WI38 (cell line): Measurements from ENCODE around the gene ZNF267.

ENCODE experiments used
- H3K4me3 ChIP-seq: 2 replicates; pipeline ENCODE4 v1.5.1; 2011; ENCODE audit warnings: low read depth, mild to moderate bottlenecking, control low read depth, low read length
- TF ChIP-seq, protein P1 (sequence below): IDR thresholded peaks from 2 replicates; pipeline ENCODE4 v1.5.1; 2012; ENCODE audit warnings: low read depth, mild to moderate bottlenecking, control low read depth, low read length

Gene ZNF267

DNA sequence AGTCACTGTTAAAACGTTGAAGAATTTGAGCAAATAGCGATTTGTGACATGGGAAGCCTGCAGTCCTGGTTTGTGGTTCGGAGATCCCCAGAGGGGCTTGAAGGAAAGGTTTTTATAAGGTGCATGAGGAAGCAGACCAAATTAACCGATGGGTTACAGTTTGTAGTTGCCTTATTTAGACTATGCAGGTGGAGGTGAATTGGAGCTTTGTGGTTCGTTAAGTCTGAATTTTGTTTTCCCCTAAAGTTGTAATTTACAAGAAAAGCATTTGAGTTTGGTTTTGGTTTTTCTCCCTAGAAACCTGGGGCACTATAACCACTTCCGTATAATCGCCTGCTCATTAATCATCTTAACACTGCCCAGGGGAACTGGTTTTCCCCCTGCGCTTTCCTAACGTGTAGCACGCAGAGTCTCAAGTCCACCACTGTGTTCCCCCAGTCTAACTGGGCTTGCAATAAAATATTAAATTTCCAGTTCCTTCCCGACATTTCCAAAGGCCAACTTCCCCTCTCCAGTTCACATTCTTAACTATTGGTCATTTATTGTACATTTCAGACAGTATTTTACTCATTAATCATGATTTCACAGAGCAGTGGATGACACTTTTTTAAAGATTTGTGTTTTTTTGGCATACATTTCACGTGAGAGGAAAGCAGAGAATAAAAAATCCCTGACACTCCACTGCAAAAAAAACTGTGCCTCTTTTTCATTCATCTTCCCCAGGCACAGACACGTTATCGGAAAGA lies 932 bp downstream of the ZNF267 start:
- H3K4me3 ChIP-seq = peak overlapping the region; percentile 99
- TF ChIP-seq, protein P1, sequence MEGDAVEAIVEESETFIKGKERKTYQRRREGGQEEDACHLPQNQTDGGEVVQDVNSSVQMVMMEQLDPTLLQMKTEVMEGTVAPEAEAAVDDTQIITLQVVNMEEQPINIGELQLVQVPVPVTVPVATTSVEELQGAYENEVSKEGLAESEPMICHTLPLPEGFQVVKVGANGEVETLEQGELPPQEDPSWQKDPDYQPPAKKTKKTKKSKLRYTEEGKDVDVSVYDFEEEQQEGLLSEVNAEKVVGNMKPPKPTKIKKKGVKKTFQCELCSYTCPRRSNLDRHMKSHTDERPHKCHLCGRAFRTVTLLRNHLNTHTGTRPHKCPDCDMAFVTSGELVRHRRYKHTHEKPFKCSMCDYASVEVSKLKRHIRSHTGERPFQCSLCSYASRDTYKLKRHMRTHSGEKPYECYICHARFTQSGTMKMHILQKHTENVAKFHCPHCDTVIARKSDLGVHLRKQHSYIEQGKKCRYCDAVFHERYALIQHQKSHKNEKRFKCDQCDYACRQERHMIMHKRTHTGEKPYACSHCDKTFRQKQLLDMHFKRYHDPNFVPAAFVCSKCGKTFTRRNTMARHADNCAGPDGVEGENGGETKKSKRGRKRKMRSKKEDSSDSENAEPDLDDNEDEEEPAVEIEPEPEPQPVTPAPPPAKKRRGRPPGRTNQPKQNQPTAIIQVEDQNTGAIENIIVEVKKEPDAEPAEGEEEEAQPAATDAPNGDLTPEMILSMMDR = no peak

DNA sequence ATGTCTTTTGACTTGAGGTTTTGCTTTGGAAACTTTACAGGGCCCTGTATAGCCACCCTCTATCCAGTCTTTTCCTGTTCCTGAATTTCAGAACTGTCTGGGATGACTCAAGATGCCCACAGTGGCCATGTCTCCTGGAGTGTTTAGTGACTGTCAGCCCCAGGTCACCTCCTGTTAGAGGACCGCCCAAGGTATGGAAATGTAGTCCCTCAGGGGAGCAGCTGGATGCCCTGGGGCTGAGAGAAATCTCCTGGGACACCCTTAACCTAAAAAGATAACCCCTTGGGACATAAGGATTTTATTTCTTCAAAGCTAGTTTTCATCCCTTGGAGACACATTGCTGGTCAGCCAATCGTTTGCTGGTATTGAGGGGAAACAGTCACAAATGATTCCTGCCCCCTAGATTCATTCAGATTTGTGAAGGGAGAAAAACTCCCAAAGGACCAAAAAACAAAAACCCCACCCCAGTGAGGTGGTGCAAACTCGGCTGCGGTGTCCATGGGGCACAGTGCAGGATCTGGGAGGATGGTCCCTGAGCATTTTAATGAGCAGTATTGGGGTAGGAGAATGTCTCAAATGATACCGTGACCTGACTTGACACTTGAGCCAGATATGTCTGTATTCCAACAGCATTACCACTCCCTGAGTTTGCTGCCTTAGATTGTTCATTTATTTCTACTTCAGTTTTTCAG lies 1.7 kb downstream of the ZNF267 start:
- TF ChIP-seq, protein P1 = no peak
- peak overlapping the region; percentile 99 for H3K4me3 ChIP-seq

DNA sequence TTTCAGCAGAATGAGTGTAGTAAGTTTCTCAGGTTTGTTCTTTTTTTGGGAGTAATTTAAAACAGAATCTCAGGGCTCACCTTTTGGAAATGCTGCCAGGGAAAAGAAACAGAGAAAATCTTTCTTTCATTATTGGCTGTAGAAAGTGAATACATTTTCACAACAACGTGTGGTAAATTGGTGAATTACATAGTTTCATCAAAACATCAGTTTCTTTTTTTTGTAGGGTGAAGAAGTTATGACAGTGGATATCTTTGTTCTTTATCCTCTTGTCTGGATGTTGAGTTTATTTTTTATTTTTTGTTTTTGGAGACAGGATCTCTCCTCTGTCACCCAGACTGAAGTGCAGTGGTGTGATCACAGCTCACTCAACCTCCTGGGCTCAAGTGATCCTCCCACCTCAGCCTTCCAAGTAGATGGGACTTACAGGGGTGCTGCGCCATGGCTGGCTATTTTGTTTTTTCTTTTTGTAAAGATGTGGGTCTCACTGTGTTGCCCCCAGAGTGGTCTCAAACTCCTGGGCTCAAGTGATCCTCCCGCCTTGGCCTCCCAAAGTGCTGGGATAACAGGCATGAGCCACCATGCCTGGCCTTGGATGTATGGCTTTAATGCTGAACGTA lies 2.4 kb downstream of the ZNF267 start:
- no peak overlapping the region for H3K4me3 ChIP-seq
- TF ChIP-seq, protein P1 = no peak

DNA sequence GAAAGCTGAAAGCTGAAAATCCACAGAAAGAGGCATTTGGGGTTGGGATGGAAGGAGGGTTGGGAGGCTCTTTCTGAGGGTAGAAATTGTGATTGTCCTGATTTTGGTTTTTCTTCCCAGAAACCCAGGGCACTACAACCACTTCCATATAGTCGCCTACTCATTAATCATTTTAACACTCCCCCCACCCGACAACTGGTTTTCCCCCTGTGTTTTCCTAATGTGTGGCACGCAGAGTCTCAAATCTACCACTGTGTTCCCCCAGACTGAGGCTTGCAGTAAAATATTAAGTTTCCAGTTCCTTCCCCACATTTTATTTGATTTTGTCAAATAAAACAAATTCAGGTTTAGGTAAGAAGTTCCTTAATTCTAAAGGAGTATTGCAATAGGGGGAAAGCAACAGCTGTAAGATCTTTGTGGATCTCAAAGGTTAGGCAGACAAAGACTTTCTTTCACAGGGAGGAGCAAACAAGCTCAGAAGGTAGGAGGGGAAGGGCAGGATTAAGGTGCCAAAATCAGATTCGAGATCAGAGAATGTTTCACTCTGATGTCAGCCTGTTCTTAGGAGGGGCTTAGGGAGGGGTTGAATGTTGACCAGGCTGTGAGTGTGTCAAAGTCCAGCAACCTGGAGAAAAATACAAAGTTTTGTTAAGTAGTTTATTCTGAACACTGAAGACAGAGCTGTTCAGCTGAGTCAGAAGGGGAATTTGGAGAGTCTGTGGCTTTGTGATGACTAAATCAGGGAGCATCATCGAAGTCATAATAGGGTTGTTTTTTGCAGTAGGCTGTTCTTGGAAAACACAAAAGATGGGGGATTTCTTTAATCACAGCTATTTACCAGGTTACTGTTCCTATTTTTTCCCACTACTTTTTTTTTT lies 3.6 kb downstream of the ZNF267 start:
- TF ChIP-seq, protein P1 = no peak

DNA sequence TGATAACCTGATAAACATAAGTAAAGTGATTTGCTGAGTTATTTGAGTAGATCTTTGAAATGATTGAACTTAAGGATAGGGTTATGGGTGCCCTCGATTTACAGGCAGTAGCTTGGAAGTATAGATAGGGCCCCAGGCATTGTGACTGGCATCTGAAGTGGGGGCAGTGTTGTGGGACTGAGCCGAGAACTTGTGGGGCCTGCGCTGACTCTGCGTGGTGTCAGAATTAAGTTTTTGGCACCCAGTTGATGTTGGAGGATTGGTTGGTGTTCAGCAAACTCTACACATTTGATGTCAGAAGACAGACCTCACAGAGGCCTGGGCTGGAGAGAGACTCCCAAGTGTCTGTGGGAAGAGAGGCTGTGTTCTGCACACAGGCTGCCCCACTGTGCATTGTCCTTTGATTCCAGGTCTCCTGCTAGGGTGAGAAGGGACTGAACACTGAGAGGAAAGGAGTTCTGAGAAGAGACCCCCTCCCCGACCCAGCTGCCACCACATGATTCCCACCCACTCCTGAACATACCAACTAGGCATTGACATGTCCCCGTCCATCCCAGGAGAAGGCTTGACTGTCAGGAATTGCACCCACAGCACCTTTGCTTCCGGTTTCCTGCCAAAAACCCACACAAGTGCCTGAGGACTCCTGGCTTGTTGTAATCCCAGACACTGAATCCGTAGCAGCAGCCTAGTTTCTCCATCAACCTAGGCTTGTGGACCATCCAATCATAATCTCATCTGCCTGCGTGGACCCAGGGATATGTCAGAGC lies 4.5 kb downstream of the ZNF267 start:
- TF ChIP-seq, protein P1 = no peak
- no peak overlapping the region for H3K4me3 ChIP-seq

More for the DNA sequence above, 3.6 kb downstream of the ZNF267 start:
- H3K4me3 ChIP-seq = peak overlapping the region; percentile 15

DNA sequence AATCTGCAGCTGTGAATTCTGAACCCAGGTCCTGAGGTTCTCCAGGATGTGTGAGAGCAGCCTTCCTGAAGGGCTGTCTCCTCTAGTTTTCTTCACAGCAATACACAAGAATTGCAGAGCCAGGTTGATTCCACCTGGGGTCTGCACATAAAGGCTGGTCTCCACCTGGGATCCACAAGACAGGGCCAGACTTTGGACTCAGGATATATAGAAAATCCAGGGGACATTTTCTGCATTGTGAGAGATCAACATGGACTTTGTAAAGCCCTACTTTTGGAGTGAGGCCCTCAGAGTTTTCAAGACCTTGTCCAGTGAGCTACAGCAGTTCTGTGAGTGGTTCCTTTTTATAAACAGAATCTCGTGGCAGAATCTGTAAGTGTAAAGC lies 6.3 kb downstream of the ZNF267 start:
- H3K4me3 ChIP-seq = no peak overlapping the region
- TF ChIP-seq, protein P1 = no peak
